K562 (cell line): Measurements from ENCODE around the gene CSTF2T. TPM values are rescaled to one million over a fixed set of nuclear protein-coding genes. Genes with fewer than 3 reads are reported as not detected.

Experiments
- ATAC-seq: fragments of 200-7000 bp; cut with Tn5 transposase; 3 replicates; pipeline ENCODE4 v1.9.1; 2020; ENCODE audit warnings: moderate library complexity
- BruUV-seq: library from RNA; stranded (reverse); fragments of 400-500 nt; replicated peaks from 2 replicates; lab custom pipeline; 2021; lab: Mats Ljungman, UMichigan
- CTCF ChIA-PET: fragments of 300-600 bp; formaldehyde crosslinking; extraction: SDS; loops from one replicate; lab custom pipeline; 2021; ENCODE audit warnings: low intra/inter-chr PET ratio; lab: Yijun Ruan, JAX
- POLR2A ChIA-PET: fragments of 300-600, 350-650 bp; sonication (Branson Sonifier 250); formaldehyde crosslinking; extraction: SDS; loops from one replicate; lab custom pipeline; 2021; ENCODE audit warnings: antibody characterized with exemption, inconsistent platforms; lab: Yijun Ruan, JAX
- DNase-seq, 4 experiments: peaks; one replicate each; pipeline versions ENCODE4 v3.0.0 to v3.0.0-alpha.2; 2011 to 2018; ENCODE audit warnings: low spot score in 3 of 4, mixed read lengths in 3 of 4; ENCODE audit errors: extremely low read depth in 1 of 4
- FAIRE-seq: peaks from 2 replicates; lab custom pipeline; 2011; peaks lifted over from hg19 to GRCh38; lab: Jason Lieb, UNC
- H2AFZ ChIP-seq: 2 replicates; pipeline ENCODE4 v1.6.0; 2011; ENCODE audit warnings: low read depth, low read length, control low read depth, inconsistent platforms
- H3K27ac ChIP-seq: fragments of 200-600 bp; 3 replicates; pipeline ENCODE4 v1.8.0; 2011; ENCODE audit warnings: low read depth, mild to moderate bottlenecking, control low read depth, inconsistent platforms, low read length, moderate library complexity, mixed read lengths; ENCODE audit errors: extremely low read depth
- H3K27me3 ChIP-seq, 2 experiments: fragments of 300-600 bp in 1 of 2; 2 replicates in 1 of 2; 3 replicates in 1 of 2; pipeline versions ENCODE4 v1.6.0 to v1.8.0; 2011; ENCODE audit warnings: inconsistent platforms in 2 of 2, low read length in 2 of 2, mild to moderate bottlenecking in 1 of 2, mixed read lengths in 1 of 2, moderate library complexity in 1 of 2; ENCODE audit not compliant: control insufficient read depth in 2 of 2, insufficient read depth in 2 of 2
- H3K36me3 ChIP-seq: fragments of 300-600 bp; 3 replicates; pipeline ENCODE4 v1.8.0; 2011; ENCODE audit warnings: mild to moderate bottlenecking, low read length, inconsistent platforms; ENCODE audit not compliant: control insufficient read depth, insufficient read depth
- H3K4me1 ChIP-seq, 2 experiments: fragments of 200-600 bp in 1 of 2; replicated peaks in 1 of 2; 2 replicates in 1 of 2; 3 replicates in 1 of 2; pipeline versions ENCODE4 v1.5.1 to v1.8.0; 2011; ENCODE audit warnings: inconsistent platforms in 2 of 2, low read length in 2 of 2, mild to moderate bottlenecking in 1 of 2, mixed read lengths in 1 of 2, moderate library complexity in 1 of 2; ENCODE audit not compliant: control insufficient read depth in 2 of 2, insufficient read depth in 2 of 2
- H3K4me2 ChIP-seq: 2 replicates; pipeline ENCODE4 v1.6.1; 2011; ENCODE audit warnings: low read length, control low read depth, inconsistent platforms, mixed read lengths; ENCODE audit not compliant: insufficient read depth
- H3K4me3 ChIP-seq: fragments of 200-600 bp; sonication (generic), shearing (Covaris generic); 2 replicates; pipeline ENCODE4 v1.5.1; 2016; ENCODE audit warnings: control low read depth, inconsistent platforms
- H3K79me2 ChIP-seq: fragments of 200-600 bp; 3 replicates; pipeline ENCODE4 v1.8.0; 2011; ENCODE audit warnings: low read length, inconsistent platforms; ENCODE audit not compliant: control insufficient read depth, insufficient read depth
- H3K9ac ChIP-seq, 2 experiments: 2 replicates each; pipeline versions ENCODE4 v1.6.0 to v1.6.1; 2011; ENCODE audit warnings: low read depth in 2 of 2, low read length in 2 of 2, control low read depth in 1 of 2, inconsistent platforms in 1 of 2, mild to moderate bottlenecking in 1 of 2, mixed read lengths in 1 of 2; ENCODE audit not compliant: insufficient read depth in 1 of 2
- H3K9me1 ChIP-seq: one replicate; pipeline ENCODE4 v1.6.0; 2011; ENCODE audit warnings: inconsistent platforms, mild to moderate bottlenecking, low read length, moderate library complexity; ENCODE audit not compliant: control insufficient read depth, insufficient read depth
- H3K9me3 ChIP-seq: replicated peaks from 2 replicates; pipeline ENCODE4 v1.5.1; 2011; ENCODE audit warnings: low read depth, low read length, inconsistent platforms; ENCODE audit not compliant: control insufficient read depth, insufficient read depth
- H4K20me1 ChIP-seq: replicated peaks from 2 replicates; pipeline ENCODE4 v1.6.1; 2011; ENCODE audit warnings: low read length, inconsistent platforms, mixed read lengths; ENCODE audit not compliant: control insufficient read depth, insufficient read depth
- E2F3 ChIP-seq: fragments of 250-450 bp; sonication (Bioruptor Pico); IDR thresholded peaks from 2 replicates; pipeline ENCODE4 v1.4.0; 2020; ENCODE audit warnings: mild to moderate bottlenecking
- HDAC1 ChIP-seq, 2 experiments: fragments of 450-650 bp; IDR thresholded peaks; 2 replicates each; pipeline ENCODE4 v1.6.1; 2016 to 2017; ENCODE audit warnings: inconsistent platforms in 1 of 2, mild to moderate bottlenecking in 1 of 2, moderate library complexity in 1 of 2
- MCM7 ChIP-seq, 2 experiments: fragments of 450-650 bp; IDR thresholded peaks; 2 replicates each; pipeline ENCODE4 v1.6.1; 2016 to 2018
- PRMT5 ChIP-seq: sonication (generic); formaldehyde crosslinking; IDR thresholded peaks from 2 replicates; pipeline ENCODE4 v1.5.0; 2020; ENCODE audit warnings: missing genetic modification reagents
- RNF2 ChIP-seq: sonication (generic); IDR thresholded peaks from 2 replicates; pipeline ENCODE4 v1.6.1; 2016
- U2AF2 ChIP-seq: fragments of 200-400 bp; formaldehyde crosslinking; optimal IDR thresholded peaks from 2 replicates; pipeline ENCODE3; 2017; ENCODE audit warnings: low read depth, mild to moderate bottlenecking, low read length
- ZKSCAN1 ChIP-seq: fragments of 150-350 bp; IDR thresholded peaks from 2 replicates; pipeline ENCODE4 v1.6.1; 2016; ENCODE audit warnings: low read depth, low read length
- ZNF133 ChIP-seq: fragments of 250-450 bp; sonication (Bioruptor Pico); IDR thresholded peaks from 2 replicates; pipeline ENCODE4 v1.4.0; 2020; ENCODE audit warnings: mild to moderate bottlenecking
- ZNF23 ChIP-seq: fragments of 250-450 bp; sonication (Bioruptor Pico); IDR thresholded peaks from 2 replicates; pipeline ENCODE4 v1.4.0; 2020; ENCODE audit warnings: mild to moderate bottlenecking
- WGBS: fragments of 100-300 bp; shearing (Covaris generic); methylation state at CpG from one replicate; pipeline ENCODE4 v1.1.6; 2016; ENCODE audit warnings: low coverage, mixed read lengths; ENCODE audit not compliant: insufficient coverage; ENCODE audit errors: missing lambda C conversion rate; 5-methylcytosine and 5-hydroxymethylcytosine counted together
- in situ Hi-C: fragments of 300-500 bp; cut with MboI; formaldehyde crosslinking; loops from 4 replicates; pipeline ENCODE4 v1.15.0; 2018; ENCODE audit warnings: inconsistent platforms, mixed read lengths
- intact Hi-C: fragments of 100-400 bp; cut with micrococcal nuclease; formaldehyde crosslinking; loops from 2 replicates; pipeline ENCODE4 v1.14.2; 2022
- polyA plus RNA-seq, 8 experiments: library from polyadenylated mRNA; depleted of rRNA in 4 of 8; stranded (reverse) in 5 of 8; unstranded in 3 of 8; fragments of >200 nt; fragmentation: Nextera tagmentation in 2 of 8; fragmentation: Illumina TruSeq in 1 of 8; extraction: Ambion mirVana in 2 of 8; extraction: Trizol in 1 of 8; gene quantifications; 2 replicates each; pipeline versions ENCODE4 v1.2.1 to v1.2.3, GENCODE V29; 2011 to 2014; ENCODE audit warnings: inconsistent platforms in 1 of 8, missing spikeins in 1 of 8
- total RNA-seq, 7 experiments: library from RNA; depleted of rRNA in 6 of 7; stranded (reverse); fragments of >200 nt in 6 of 7; fragmentation: Illumina TruSeq in 2 of 7; extraction: Trizol in 2 of 7; gene quantifications; 2 replicates each; pipeline versions ENCODE4 v1.2.1 to v1.2.3, GENCODE V29; 2011 to 2021; ENCODE audit warnings: low replicate concordance in 1 of 7
- TF ChIP-seq, protein P1 (sequence below): fragments of 450-650 bp; IDR thresholded peaks from 2 replicates; pipeline ENCODE4 v1.7.0; 2016; ENCODE audit warnings: borderline replicate concordance
- TF ChIP-seq, protein P2 (sequence below), 2 experiments: fragments of 250-450 bp in 1 of 2; fragments of 450-650 bp in 1 of 2; sonication (Bioruptor Pico) in 1 of 2; IDR thresholded peaks; 2 replicates each; pipeline versions ENCODE4 v1.6.1 to v1.8.0; 2016 to 2021; ENCODE audit warnings: mild to moderate bottlenecking in 2 of 2, moderate library complexity in 2 of 2, missing compliant biosample characterization in 1 of 2, missing genetic modification characterization in 1 of 2

Gene CSTF2T
- total and polyA plus RNA-seq, 9 of the 15 experiments (the other 6 are each of a cell fraction or from before 2014, with no cell fraction given) = 10.3 to 32.4 (median 24.2) TPM

GRCh38 chr10:51744235-51745000, 45.0 kb upstream of the CSTF2T start:
- H3K79me2 ChIP-seq = no peaks in the 10 kb centered on the region
- no peak overlapping the region for H3K4me3 ChIP-seq
- TF ChIP-seq PRMT5 (CRISPR knock-in tag) (no peak), MCM7 (IDR thresholded peaks at IDR 0.05) (no peak), ZNF23 (CRISPR knock-in tag) (no peak), ZNF133 (no peak), ZKSCAN1 (no peak), RNF2 (no peak), U2AF2 (no peak), E2F3 (CRISPR knock-in tag) (no peak), HDAC1 (IDR thresholded peaks at IDR 0.05) (no peak)
- TF ChIP-seq, protein P1, sequence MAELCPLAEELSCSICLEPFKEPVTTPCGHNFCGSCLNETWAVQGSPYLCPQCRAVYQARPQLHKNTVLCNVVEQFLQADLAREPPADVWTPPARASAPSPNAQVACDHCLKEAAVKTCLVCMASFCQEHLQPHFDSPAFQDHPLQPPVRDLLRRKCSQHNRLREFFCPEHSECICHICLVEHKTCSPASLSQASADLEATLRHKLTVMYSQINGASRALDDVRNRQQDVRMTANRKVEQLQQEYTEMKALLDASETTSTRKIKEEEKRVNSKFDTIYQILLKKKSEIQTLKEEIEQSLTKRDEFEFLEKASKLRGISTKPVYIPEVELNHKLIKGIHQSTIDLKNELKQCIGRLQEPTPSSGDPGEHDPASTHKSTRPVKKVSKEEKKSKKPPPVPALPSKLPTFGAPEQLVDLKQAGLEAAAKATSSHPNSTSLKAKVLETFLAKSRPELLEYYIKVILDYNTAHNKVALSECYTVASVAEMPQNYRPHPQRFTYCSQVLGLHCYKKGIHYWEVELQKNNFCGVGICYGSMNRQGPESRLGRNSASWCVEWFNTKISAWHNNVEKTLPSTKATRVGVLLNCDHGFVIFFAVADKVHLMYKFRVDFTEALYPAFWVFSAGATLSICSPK = no peak
- TF ChIP-seq, protein P2, sequence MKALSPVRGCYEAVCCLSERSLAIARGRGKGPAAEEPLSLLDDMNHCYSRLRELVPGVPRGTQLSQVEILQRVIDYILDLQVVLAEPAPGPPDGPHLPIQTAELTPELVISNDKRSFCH (CRISPR knock-in tag; IDR thresholded peaks at IDR 0.05) = no peak
- TF ChIP-seq, protein P2 (tag; IDR thresholded peaks at IDR 0.05) = no peak
- no peaks in the 10 kb centered on the region for H3K4me1 ChIP-seq
- BruUV-seq = no TSS peak
- intact Hi-C loops = no loop called here
- H3K27me3 ChIP-seq = no peaks in the 10 kb centered on the region
- WGBS = 0% methylated on average over 6 of the region's 6 CpGs
- no peaks in the 10 kb centered on the region for H3K9me1 ChIP-seq
- no peak overlapping the region for H3K27ac ChIP-seq
- H3K9me3 ChIP-seq = no peaks in the 10 kb centered on the region
- DNase-seq (no peak), FAIRE-seq (no peak), ATAC-seq (no peak)
- H3K36me3 ChIP-seq = no peaks in the 10 kb centered on the region
- ChIA-PET POLR2A (interaction anchor here (0.7 kb wide), 1 partner anchor 1417 kb away, joined by 3 read pairs; no protein-coding TSS in a partner anchor), CTCF (no interaction called here)
- H3K9ac ChIP-seq = no peak overlapping the region
- no peak overlapping the region for H3K4me2 ChIP-seq
- H2AFZ ChIP-seq = no peak overlapping the region
- H4K20me1 ChIP-seq = no peaks in the 10 kb centered on the region
- in situ Hi-C loops = no loop called here
